Peyer's patch (tissue), 4 donors: ENCODE data around the gene ACADL.
"Not testable (repeated sequence)": the region's sequence is repeated elsewhere in the genome, so short reads cannot be mapped to it uniquely, and the experiment has no call there.

Experiments used
- CTCF ChIP-seq, 6 experiments: fragments of 450-650 bp in 4 of 6; fragments of 200-600 bp in 2 of 6; sonication (generic) in 1 of 6; IDR thresholded peaks; one replicate each; pipeline ENCODE4 v1.5.1; 2017 to 2019; ENCODE audit warnings: antibody characterized with exemption in 6 of 6, mild to moderate bottlenecking in 3 of 6, moderate library complexity in 1 of 6
- POLR2A ChIP-seq, 2 donors: fragments of 450-650 bp; IDR thresholded peaks; one replicate each; pipeline ENCODE4 v1.5.1; 2017; ENCODE audit warnings: antibody characterized with exemption in 2 of 2, mild to moderate bottlenecking in 2 of 2, moderate library complexity in 2 of 2

GRCh38 chr2:210181033-210181605 lies 44.1 kb downstream of the ACADL start:
- TF ChIP-seq POLR2A, CTCF (IDR thresholded peaks at IDR 0.05): not testable (repeated sequence)
